Measurements from ENCODE around the gene LIG3. TPM values are rescaled to one million over a fixed set of nuclear protein-coding genes. Genes with fewer than 3 reads are reported as not detected.
"Not testable (repeated sequence)": the region's sequence is repeated elsewhere in the genome, so short reads cannot be mapped to it uniquely, and the experiment has no call there.

LIG3 gene
- total RNA-seq (ENCODE audit: unreplicated experiment): 93.3 TPM
- long read RNA-seq, full-length matches to known transcripts: 3 of 6 reads
- long read RNA-seq, partial matches to known transcripts: 0 of 6 reads
- long read RNA-seq, other reads (novel, unspliced or antisense): 3 of 6 reads

DNA sequence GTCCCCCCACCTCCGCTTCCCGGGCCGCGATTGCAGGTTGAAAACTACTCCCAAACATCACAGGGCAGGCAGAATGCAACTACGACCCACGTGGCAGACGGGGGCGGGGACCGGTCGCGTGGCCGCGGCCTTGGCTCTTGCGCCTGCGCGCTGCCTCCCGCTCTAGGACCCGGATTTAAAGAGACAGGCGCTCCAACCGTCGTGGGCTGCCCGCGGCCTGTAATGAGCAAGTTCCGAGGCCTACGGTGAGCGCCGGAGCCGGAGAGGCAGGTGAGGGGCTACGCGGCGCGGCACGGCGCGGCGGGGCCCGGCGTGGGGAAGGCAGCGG, at the start of gene LIG3:
Gene LIG3 (plus strand): TSS at position 160 of the 328 bp plus-strand sequence. CDS start 2,494 bp downstream, outside the sequence.
- DNase-seq: peak; percentile 96
- Mint-ChIP-seq H3K4me3 (ENCODE audit: unreplicated experiment) (peak within 1 kb of the TSS; percentile 98), H3K27me3 (ENCODE audit: unreplicated experiment) (peaks cover 10% of the 10 kb centered on the region), H3K36me3 (ENCODE audit: unreplicated experiment) (no peaks in the 10 kb centered on the region), H3K9me3 (ENCODE audit: unreplicated experiment) (peaks cover 9% of the 10 kb centered on the region), H3K4me1 (ENCODE audit: low read depth, unreplicated experiment) (peaks cover 14% of the 10 kb centered on the region), H3K27ac (ENCODE audit: unreplicated experiment) (peak within 1 kb of the TSS; percentile 93)
- no peak for TF ChIP-seq CTCF (IDR thresholded peaks at IDR 0.05; ENCODE audit: partially characterized antibody, unreplicated experiment)

- not testable (repeated sequence) for H3K36me3 Mint-ChIP-seq (ENCODE audit: unreplicated experiment); DNase-seq; H3K4me1 Mint-ChIP-seq (ENCODE audit: low read depth, unreplicated experiment)
Observed at GRCh38 chr17:34950780-34951179, 29.5 kb upstream of the LIG3 start.

GRCh38 chr17:34958438-34958837, 21.9 kb upstream of the LIG3 start:
- Mint-ChIP-seq H3K4me1 (ENCODE audit: low read depth, unreplicated experiment) (peaks cover 5% of the 10 kb centered on the region), H3K4me3 (ENCODE audit: unreplicated experiment) (no peak overlapping the region), H3K36me3 (ENCODE audit: unreplicated experiment) (no peaks in the 10 kb centered on the region), H3K9me3 (ENCODE audit: unreplicated experiment) (peaks cover 7% of the 10 kb centered on the region), H3K27me3 (ENCODE audit: unreplicated experiment) (peaks cover 5% of the 10 kb centered on the region), H3K27ac (ENCODE audit: unreplicated experiment) (no peak overlapping the region)
- no peak for TF ChIP-seq CTCF (IDR thresholded peaks at IDR 0.05; ENCODE audit: partially characterized antibody, unreplicated experiment)
- no peak for DNase-seq

More at GRCh38 chr17:34950780-34951179, 29.5 kb upstream of the LIG3 start:
- H3K4me3 Mint-ChIP-seq (ENCODE audit: unreplicated experiment); H3K27ac Mint-ChIP-seq (ENCODE audit: unreplicated experiment); H3K27me3 Mint-ChIP-seq (ENCODE audit: unreplicated experiment); H3K9me3 Mint-ChIP-seq (ENCODE audit: unreplicated experiment): not testable (repeated sequence)

- H3K27me3 Mint-ChIP-seq (ENCODE audit: unreplicated experiment): peaks cover 7% of the 10 kb centered on the region
- no peaks in the 10 kb centered on the region for H3K36me3 Mint-ChIP-seq (ENCODE audit: unreplicated experiment)
- peaks cover 5% of the 10 kb centered on the region for H3K4me1 Mint-ChIP-seq (ENCODE audit: low read depth, unreplicated experiment)
- H3K9me3 Mint-ChIP-seq (ENCODE audit: unreplicated experiment): peaks cover 7% of the 10 kb centered on the region
- DNase-seq: peak; percentile 89
- peak within 1 kb of the TSS; percentile 99 for H3K27ac Mint-ChIP-seq (ENCODE audit: unreplicated experiment)
- no peak for TF ChIP-seq CTCF (IDR thresholded peaks at IDR 0.05; ENCODE audit: partially characterized antibody, unreplicated experiment)
- peak within 1 kb of the TSS; percentile 100 for H3K4me3 Mint-ChIP-seq (ENCODE audit: unreplicated experiment)
Observed at GRCh38 chr17:34961093-34961911, 19.0 kb upstream of the LIG3 start, which contains the start of the genes CCT6B and ZNF830. Gene CCT6B, minus strand, starts transcription at chr17:34961460. Its CDS starts 67 bp downstream, at chr17:34961393. Gene ZNF830, plus strand, starts transcription at chr17:34961540. Its CDS starts 27 bp downstream, at chr17:34961567.

- no peak overlapping the region for H3K27ac Mint-ChIP-seq (ENCODE audit: unreplicated experiment)
- no peak overlapping the region for H3K4me3 Mint-ChIP-seq (ENCODE audit: unreplicated experiment)
- no peaks in the 10 kb centered on the region for H3K4me1 Mint-ChIP-seq (ENCODE audit: low read depth, unreplicated experiment)
- H3K27me3 Mint-ChIP-seq (ENCODE audit: unreplicated experiment): peaks cover 3% of the 10 kb centered on the region
- no peak for TF ChIP-seq CTCF (IDR thresholded peaks at IDR 0.05; ENCODE audit: partially characterized antibody, unreplicated experiment)
- H3K9me3 Mint-ChIP-seq (ENCODE audit: unreplicated experiment): no peaks in the 10 kb centered on the region
- H3K36me3 Mint-ChIP-seq (ENCODE audit: unreplicated experiment): no peaks in the 10 kb centered on the region
- DNase-seq: no peak
Observed at GRCh38 chr17:34974179-34974578, 6.1 kb upstream of the LIG3 start.

Measured in glutamatergic neuron (in vitro differentiated cells).